Gastroesophageal sphincter (tissue), 3 donors: ENCODE measurements around the gene MALL.

Experiments used
- CTCF ChIP-seq, 4 experiments: fragments of 200-600 bp in 2 of 4; fragments of 450-650 bp in 2 of 4; sonication (generic) in 1 of 4; IDR thresholded peaks; one replicate each; pipeline ENCODE4 v1.5.1; 2017 to 2019; ENCODE audit warnings: antibody characterized with exemption in 4 of 4, mild to moderate bottlenecking in 2 of 4, moderate library complexity in 2 of 4
- EP300 ChIP-seq: sonication (generic); formaldehyde crosslinking; IDR thresholded peaks from one replicate; pipeline ENCODE4 v1.6.1; 2017; ENCODE audit warnings: antibody characterized with exemption, mild to moderate bottlenecking
- POLR2A ChIP-seq, 2 donors: fragments of 450-650 bp; IDR thresholded peaks; one replicate each; pipeline ENCODE4 v1.6.1; 2017; ENCODE audit warnings: antibody characterized with exemption in 2 of 2, mild to moderate bottlenecking in 2 of 2, moderate library complexity in 1 of 2
- POLR2AphosphoS5 ChIP-seq: sonication (generic); formaldehyde crosslinking; IDR thresholded peaks from one replicate; pipeline ENCODE4 v1.6.1; 2017; ENCODE audit warnings: antibody characterized with exemption

GRCh38 chr2:110140401-110140800, 24.8 kb upstream of the MALL start:
- TF ChIP-seq CTCF (IDR thresholded peaks at IDR 0.05) (no peak), POLR2AphosphoS5 (no peak), EP300 (no peak), POLR2A (IDR thresholded peaks at IDR 0.05) (no peak)
